NCI-H2227 treated with DMSO at 0.1 percent for 48 hours (cell line): ENCODE measurements around the gene PHF2.

Experiments used
- DNase-seq: peaks from one replicate; lab custom pipeline; 2025; lab: John Stamatoyannopoulos, UW

PHF2 gene

GRCh38 chr9:93678199-93679019 lies 102.0 kb downstream of the PHF2 start:
- DNase-seq, result no peak

GRCh38 chr9:93679536-93680442 lies 103.4 kb downstream of the PHF2 start:
- DNase-seq, result no peak

- no peak for DNase-seq
These were observed 104.3 kb downstream of the PHF2 start for GRCh38 chr9:93680443-93681268.

GRCh38 chr9:93681269-93682154 lies 105.1 kb downstream of the PHF2 start:
- no peak for DNase-seq

- peak; percentile 18 for DNase-seq
These were observed 106.0 kb downstream of the PHF2 start for GRCh38 chr9:93682155-93682968.

GRCh38 chr9:93683331-93684134 lies 107.1 kb downstream of the PHF2 start:
- DNase-seq, result no peak

GRCh38 chr9:93684161-93684765 lies 107.9 kb downstream of the PHF2 start:
- DNase-seq, result no peak

GRCh38 chr9:93684806-93685543 lies 108.6 kb downstream of the PHF2 start:
- DNase-seq, result no peak

- DNase-seq, result no peak
These were observed 109.9 kb downstream of the PHF2 start for GRCh38 chr9:93686127-93686879.

- DNase-seq, result no peak
These were observed 110.5 kb downstream of the PHF2 start for GRCh38 chr9:93686880-93687236.

- no peak for DNase-seq
These were observed 114.2 kb downstream of the PHF2 start for GRCh38 chr9:93690618-93691017.

- DNase-seq, result no peak
These were observed 116.7 kb downstream of the PHF2 start for GRCh38 chr9:93693129-93693528.

- no peak for DNase-seq
These were observed 121.2 kb downstream of the PHF2 start for GRCh38 chr9:93697352-93698139.

- DNase-seq, result no peak
These were observed 121.9 kb downstream of the PHF2 start for GRCh38 chr9:93698140-93698908.

- DNase-seq, result no peak
These were observed 123.3 kb downstream of the PHF2 start for GRCh38 chr9:93699650-93700049.
